Measurements from ENCODE around the gene CLDN24. TPM values are rescaled to one million over a fixed set of nuclear protein-coding genes. Genes with fewer than 3 reads are reported as not detected.
A peak's percentile ranks its signal among the peaks of the same experiment; 100 is the strongest.

Gene CLDN24
- total RNA-seq, 1 donor = not detected

DNA sequence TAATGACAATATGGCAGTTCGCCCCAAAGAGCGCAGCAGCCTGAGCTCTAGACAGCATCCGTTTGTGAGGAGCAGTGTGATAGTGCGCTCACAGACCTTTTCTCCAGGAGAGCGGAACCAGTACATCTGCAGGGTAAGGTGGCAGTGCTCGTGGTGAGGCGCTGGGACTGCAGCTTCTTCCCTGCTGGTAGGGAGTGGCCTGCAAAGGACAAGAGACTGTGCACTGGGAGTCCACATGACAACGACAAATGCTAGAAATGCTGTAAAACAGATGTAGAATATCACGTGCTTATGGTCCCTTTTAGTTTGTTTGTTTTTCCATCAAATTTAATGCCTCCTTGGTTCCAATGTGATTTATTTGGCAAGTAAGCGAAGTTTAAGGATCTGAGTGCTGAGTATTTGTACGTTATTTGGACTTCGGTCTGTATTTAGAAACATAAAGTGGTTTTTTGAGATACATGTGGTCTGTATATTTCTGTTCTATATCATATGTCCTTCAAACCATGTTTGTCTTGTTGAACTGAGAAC, 37.9 kb downstream of the CLDN24 start:
- DNase-seq (ENCODE audit: insufficient read length, low spot score, missing footprints) = peak; percentile 14
- Histone ChIP-seq H4K20me1 (ENCODE audit: insufficient read depth, low read length) (no peaks in the 10 kb centered on the region), H3K36me3 (ENCODE audit: insufficient read depth, low read length) (peaks cover 68% of the 10 kb centered on the region), H3K4me1 (ENCODE audit: insufficient read depth, low read length) (peaks cover 5% of the 10 kb centered on the region), H3K79me2 (ENCODE audit: insufficient read depth, low read length) (no peaks in the 10 kb centered on the region), H2AFZ (ENCODE audit: low read length) (no peak overlapping the region), H3K27ac (ENCODE audit: low read depth, low read length) (no peak overlapping the region), H3K4me2 (ENCODE audit: insufficient read depth, low read length) (no peak overlapping the region), H3K4me3 (ENCODE audit: insufficient read depth, low read length) (no peak overlapping the region), H3K9me3 (ENCODE audit: low read depth, low read length) (no peaks in the 10 kb centered on the region), H3K27me3 (ENCODE audit: insufficient read depth, low read length) (no peaks in the 10 kb centered on the region)
- TF ChIP-seq CTCF (IDR thresholded peaks at IDR 0.05; ENCODE audit: extremely low read depth, low read depth, low read length) = no peak

GRCh38 chr4:183276106-183276505, 46.1 kb downstream of the CLDN24 start:
- TF ChIP-seq CTCF (IDR thresholded peaks at IDR 0.05; ENCODE audit: extremely low read depth, low read depth, low read length) = no peak
- Histone ChIP-seq H3K4me2 (ENCODE audit: insufficient read depth, low read length) (no peak overlapping the region), H4K20me1 (ENCODE audit: insufficient read depth, low read length) (no peaks in the 10 kb centered on the region), H3K4me1 (ENCODE audit: insufficient read depth, low read length) (no peaks in the 10 kb centered on the region), H2AFZ (ENCODE audit: low read length) (no peak overlapping the region), H3K27ac (ENCODE audit: low read depth, low read length) (no peak overlapping the region), H3K36me3 (ENCODE audit: insufficient read depth, low read length) (peaks cover 31% of the 10 kb centered on the region), H3K9me3 (ENCODE audit: low read depth, low read length) (peaks cover 3% of the 10 kb centered on the region), H3K79me2 (ENCODE audit: insufficient read depth, low read length) (no peaks in the 10 kb centered on the region), H3K4me3 (ENCODE audit: insufficient read depth, low read length) (no peak overlapping the region), H3K27me3 (ENCODE audit: insufficient read depth, low read length) (no peaks in the 10 kb centered on the region)
- no peak for DNase-seq (ENCODE audit: insufficient read length, low spot score, missing footprints)

DNA sequence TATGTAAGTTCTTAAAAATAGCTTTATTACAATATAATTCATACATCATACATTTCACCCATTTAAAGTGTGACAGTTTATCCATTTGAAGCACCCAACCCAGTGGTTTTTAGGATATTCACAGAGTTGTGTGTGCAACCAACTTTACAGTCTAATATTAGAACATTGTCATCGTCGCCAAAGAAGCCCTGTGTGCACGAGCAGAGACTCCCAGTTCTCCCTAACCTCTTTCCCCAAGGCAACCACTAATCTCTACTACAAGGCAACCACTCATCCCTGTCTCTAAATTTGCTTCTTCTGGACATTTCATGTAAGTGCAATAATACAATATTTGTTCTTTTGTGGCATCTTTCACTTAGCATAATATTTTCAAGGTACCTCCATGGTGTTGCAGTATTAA, 49.8 kb downstream of the CLDN24 start:
- DNase-seq (ENCODE audit: insufficient read length, low spot score, missing footprints) = no peak
- peaks cover 3% of the 10 kb centered on the region for H3K9me3 ChIP-seq (ENCODE audit: low read depth, low read length)
- H3K79me2 ChIP-seq (ENCODE audit: insufficient read depth, low read length) = no peaks in the 10 kb centered on the region
- no peak overlapping the region for H3K27ac ChIP-seq (ENCODE audit: low read depth, low read length)
- H3K4me1 ChIP-seq (ENCODE audit: insufficient read depth, low read length) = no peaks in the 10 kb centered on the region
- H3K4me2 ChIP-seq (ENCODE audit: insufficient read depth, low read length) = no peak overlapping the region
- H3K36me3 ChIP-seq (ENCODE audit: insufficient read depth, low read length) = peaks cover 61% of the 10 kb centered on the region
- H3K27me3 ChIP-seq (ENCODE audit: insufficient read depth, low read length) = no peaks in the 10 kb centered on the region
- no peak overlapping the region for H2AFZ ChIP-seq (ENCODE audit: low read length)
- H4K20me1 ChIP-seq (ENCODE audit: insufficient read depth, low read length) = no peaks in the 10 kb centered on the region
- no peak for TF ChIP-seq CTCF (IDR thresholded peaks at IDR 0.05; ENCODE audit: extremely low read depth, low read depth, low read length)
- no peak overlapping the region for H3K4me3 ChIP-seq (ENCODE audit: insufficient read depth, low read length)

Other genes starting within 250 kb of the CLDN24 start
- 33.3 and 35.1 TPM in 2 replicates for gene WWC2, start 223.2 kb downstream of the CLDN24 start, total RNA-seq
- not detected in 2 replicates for gene CLDN22, start 2.1 kb downstream of the CLDN24 start, total RNA-seq
- gene CDKN2AIP, start 122.2 kb upstream of the CLDN24 start, total RNA-seq = 15.2 and 15.9 TPM in 2 replicates
- 6.2 and 8.0 TPM in 2 replicates for gene ING2, start 182.6 kb upstream of the CLDN24 start, total RNA-seq

Measured in osteoblast (primary cell).